Fibroblast of pulmonary artery (primary cell): ENCODE measurements around the gene TMED3.
A peak's percentile ranks its signal among the peaks of the same experiment; 100 is the strongest.

Experiments
- DNase-seq: peaks from one replicate; pipeline ENCODE4 v3.0.0-alpha.2; 2010; ENCODE audit warnings: low read depth
- H3K4me3 ChIP-seq: replicated peaks from 2 replicates; pipeline ENCODE4 v1.5.1; 2011; ENCODE audit warnings: low read depth, mild to moderate bottlenecking, control low read depth, low read length, moderate library complexity
- TF ChIP-seq, protein P1 (sequence below): IDR thresholded peaks from 2 replicates; pipeline ENCODE4 v1.5.1; 2011; ENCODE audit warnings: mild to moderate bottlenecking, control low read depth, low read length, inconsistent platforms; ENCODE audit errors: missing control alignments

The TMED3 gene

DNA sequence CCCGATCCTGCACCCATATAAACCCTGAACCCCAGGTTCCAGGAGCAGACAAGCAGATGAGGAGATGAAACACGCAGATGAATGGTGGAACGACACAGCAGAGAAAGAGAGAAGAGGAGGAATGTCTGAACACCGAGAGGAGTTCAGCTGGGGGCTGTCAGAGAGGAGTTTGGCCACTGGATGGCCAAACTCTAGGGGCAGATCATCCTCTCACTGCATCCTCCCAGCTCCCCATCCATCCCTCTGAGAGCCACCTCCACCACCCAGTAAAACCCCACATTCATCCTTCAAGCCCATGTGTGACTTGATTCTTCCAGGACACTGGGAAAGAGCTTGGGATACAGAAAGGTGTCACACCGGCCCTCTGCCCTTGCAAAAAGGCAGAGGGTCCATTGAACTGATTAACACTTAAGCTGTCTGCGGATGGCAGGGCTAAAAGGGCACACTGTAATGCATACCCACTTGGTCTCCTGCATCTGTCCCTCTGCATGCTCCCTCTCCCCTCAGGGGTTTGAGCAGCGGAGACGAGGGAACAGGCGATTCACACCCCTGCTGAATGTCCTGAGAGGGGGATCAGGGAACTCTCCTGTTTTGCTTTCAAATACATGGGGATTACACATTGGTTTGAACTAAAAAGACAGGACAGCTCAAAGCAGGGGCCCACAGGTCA is 53.8 kb downstream of the TMED3 start:
- no peak for DNase-seq
- no peak overlapping the region for H3K4me3 ChIP-seq
- TF ChIP-seq, protein P1, sequence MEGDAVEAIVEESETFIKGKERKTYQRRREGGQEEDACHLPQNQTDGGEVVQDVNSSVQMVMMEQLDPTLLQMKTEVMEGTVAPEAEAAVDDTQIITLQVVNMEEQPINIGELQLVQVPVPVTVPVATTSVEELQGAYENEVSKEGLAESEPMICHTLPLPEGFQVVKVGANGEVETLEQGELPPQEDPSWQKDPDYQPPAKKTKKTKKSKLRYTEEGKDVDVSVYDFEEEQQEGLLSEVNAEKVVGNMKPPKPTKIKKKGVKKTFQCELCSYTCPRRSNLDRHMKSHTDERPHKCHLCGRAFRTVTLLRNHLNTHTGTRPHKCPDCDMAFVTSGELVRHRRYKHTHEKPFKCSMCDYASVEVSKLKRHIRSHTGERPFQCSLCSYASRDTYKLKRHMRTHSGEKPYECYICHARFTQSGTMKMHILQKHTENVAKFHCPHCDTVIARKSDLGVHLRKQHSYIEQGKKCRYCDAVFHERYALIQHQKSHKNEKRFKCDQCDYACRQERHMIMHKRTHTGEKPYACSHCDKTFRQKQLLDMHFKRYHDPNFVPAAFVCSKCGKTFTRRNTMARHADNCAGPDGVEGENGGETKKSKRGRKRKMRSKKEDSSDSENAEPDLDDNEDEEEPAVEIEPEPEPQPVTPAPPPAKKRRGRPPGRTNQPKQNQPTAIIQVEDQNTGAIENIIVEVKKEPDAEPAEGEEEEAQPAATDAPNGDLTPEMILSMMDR, result no peak

DNA sequence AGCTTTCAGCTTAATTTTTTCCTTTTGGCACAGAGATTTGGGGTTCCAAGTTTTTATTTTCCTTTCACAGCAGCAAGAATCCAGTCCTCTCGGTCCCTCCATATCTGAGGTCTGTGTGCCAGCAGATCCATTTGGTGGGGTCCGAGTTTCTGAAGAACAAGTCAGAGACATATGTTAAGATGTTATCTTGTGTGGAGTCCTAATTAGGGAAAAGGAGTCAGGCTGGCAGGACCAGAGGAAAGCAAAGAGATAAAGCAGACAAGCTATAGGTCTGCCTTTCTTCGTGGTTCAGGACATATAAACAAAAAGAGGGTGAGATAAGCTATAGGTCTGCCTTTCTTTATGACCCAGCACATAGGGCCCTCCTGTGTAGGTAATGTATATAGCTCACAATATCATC is 54.9 kb downstream of the TMED3 start:
- TF ChIP-seq, protein P1, result no peak
- H3K4me3 ChIP-seq, result no peak overlapping the region
- no peak for DNase-seq

DNA sequence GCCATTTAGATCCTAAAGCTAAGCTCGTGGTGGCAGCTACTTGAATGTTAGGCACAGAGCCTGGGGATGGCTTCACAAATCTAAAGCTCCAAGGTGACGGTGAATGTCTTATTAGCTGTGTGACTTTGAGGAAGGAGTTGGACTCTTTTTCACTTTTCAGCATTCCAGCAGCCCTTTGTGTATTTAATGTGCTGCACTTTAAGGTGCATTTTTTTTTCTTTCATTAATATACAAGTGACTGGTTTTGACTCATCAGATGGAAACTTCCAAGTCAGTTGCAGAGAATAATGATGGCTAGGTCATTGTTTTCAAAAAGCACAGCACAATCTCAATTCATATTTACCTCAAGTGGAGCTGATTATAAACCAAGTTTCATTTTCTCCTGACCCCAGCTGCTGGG is 55.8 kb downstream of the TMED3 start:
- DNase-seq, result no peak
- TF ChIP-seq, protein P1, result no peak
- H3K4me3 ChIP-seq, result no peak overlapping the region

DNA sequence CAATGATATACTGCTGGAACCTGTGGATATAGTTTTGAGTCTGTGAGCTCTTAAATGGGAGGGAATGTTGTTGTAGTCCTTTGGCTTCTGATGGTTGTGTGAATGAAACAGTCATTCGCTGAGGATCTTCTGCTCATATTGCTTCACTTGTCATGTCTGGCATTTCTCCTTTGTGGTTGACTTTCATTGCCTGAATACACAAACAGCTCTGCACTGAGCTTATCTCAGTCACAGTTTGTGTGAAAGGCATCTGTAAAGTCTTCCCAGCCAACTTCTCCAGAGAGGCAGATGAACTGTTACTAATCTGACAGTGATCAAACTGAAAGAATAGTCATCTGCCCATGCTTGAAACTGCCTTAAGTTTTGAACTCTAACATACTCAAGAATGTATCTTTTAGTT is 59.8 kb downstream of the TMED3 start:
- TF ChIP-seq, protein P1, result no peak
- H3K4me3 ChIP-seq, result no peak overlapping the region
- peak; percentile 26 for DNase-seq

DNA sequence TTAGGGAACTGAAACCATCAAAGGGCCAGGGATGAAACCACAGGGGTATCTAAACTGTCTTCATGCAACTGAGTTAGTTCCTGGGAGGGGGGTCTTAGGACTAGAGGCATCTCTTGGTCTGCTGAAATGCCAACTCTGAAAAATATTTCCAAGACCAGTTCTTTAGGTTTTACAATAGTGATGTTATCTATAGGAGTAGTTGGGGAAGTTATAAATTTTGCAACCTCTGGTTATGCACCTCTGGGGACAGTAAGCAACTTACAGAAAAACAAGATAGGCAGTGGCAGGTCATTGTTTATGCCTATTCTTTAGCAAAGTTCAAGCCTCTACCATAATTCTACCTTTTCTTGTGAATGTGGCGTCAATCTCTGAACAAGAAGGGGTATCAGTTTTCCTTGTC is 60.7 kb downstream of the TMED3 start:
- no peak for DNase-seq
- no peak overlapping the region for H3K4me3 ChIP-seq
- TF ChIP-seq, protein P1, result no peak

DNA sequence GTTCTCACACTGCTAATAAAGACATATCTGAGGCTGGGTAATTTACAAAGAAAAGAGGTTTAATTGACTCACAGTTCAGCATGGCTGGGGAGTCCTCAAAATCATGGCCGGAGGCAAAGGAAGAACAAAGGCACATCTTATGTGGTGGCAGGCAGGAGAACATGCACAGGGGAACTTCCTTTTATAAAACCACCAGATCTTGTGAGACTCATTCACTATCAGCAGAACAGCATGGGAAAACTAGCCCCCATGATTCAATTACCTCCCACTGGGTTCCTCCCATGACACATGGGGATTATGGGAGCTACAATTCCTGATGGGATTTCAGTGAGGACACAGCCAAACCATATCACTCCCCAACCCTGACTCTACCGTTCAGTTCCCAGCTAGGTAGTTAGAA is 61.5 kb downstream of the TMED3 start:
- DNase-seq, result no peak
- no peak overlapping the region for H3K4me3 ChIP-seq
- TF ChIP-seq, protein P1, result no peak
